ENCODE data around the gene CLIC5. TPM values are rescaled to one million over a fixed set of nuclear protein-coding genes. Genes with fewer than 3 reads are reported as not detected.

CLIC5 gene
- total RNA-seq, 1 donor from 2014 or later, result 134 TPM

GRCh38 chr6:45837541-45838200 is 178.0 kb downstream of the CLIC5 start:
- H3K36me3 ChIP-seq, result no peaks in the 10 kb centered on the region
- H3K9me3 ChIP-seq, result no peaks in the 10 kb centered on the region
- ATAC-seq (no peak), DNase-seq (no peak)
- H3K27me3 ChIP-seq (ENCODE audit: low read depth), result no peaks in the 10 kb centered on the region
- no peak overlapping the region for H3K27ac ChIP-seq
- no peak for TF ChIP-seq CTCF (IDR thresholded peaks at IDR 0.05)
- H3K4me3 ChIP-seq, result no peak overlapping the region
- no peaks in the 10 kb centered on the region for H3K4me1 ChIP-seq
- intact Hi-C loops (cut with DNase I), result no loop called here

DNA sequence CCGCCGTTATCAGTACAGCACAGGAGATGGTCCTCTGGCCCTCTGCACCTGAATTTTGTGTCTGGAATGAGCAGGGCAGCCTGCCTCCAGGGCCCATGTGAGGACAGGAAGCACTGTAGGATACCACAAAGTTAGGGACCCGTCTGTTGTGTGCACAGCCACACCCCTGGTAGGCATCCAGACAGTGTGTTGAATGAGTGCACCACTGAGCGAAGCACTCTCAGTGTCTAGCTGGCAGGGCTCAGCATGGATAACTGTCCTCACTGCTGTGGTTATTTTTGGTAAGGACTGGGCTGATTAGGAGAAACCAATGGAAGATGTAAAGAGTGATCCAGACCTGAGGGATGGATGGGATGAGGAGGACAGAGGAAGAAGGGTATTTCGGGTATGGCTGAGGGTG is 178.7 kb downstream of the CLIC5 start:
- ATAC-seq (no peak), DNase-seq (no peak)
- intact Hi-C loops (cut with DNase I), result no loop called here
- no peak overlapping the region for H3K27ac ChIP-seq
- no peaks in the 10 kb centered on the region for H3K36me3 ChIP-seq
- TF ChIP-seq CTCF (IDR thresholded peaks at IDR 0.05), result no peak
- H3K9me3 ChIP-seq, result no peaks in the 10 kb centered on the region
- H3K4me1 ChIP-seq, result no peaks in the 10 kb centered on the region
- H3K4me3 ChIP-seq, result no peak overlapping the region
- H3K27me3 ChIP-seq (ENCODE audit: low read depth), result no peaks in the 10 kb centered on the region

DNA sequence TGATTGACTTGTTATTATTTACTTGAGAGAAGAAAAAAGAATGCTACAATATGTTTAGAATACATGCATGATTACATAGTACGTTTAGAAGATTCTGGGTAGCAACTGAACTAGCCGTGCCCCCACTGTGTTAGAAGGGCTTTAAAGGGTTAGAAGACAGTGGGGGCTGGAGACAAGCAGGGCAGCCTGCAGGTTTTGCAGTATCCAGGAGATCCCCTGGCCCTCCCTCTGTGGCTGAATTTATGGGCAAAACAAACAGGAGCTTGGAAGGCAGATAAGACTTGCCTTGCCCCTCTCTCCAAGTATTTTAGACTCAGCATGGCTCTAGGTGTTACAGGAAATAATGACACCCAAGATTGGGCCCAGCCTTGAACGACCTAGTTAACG is 179.2 kb downstream of the CLIC5 start:
- H3K4me1 ChIP-seq, result no peaks in the 10 kb centered on the region
- H3K4me3 ChIP-seq, result no peak overlapping the region
- H3K27me3 ChIP-seq (ENCODE audit: low read depth), result no peaks in the 10 kb centered on the region
- no peak for TF ChIP-seq CTCF (IDR thresholded peaks at IDR 0.05)
- no peak for DNase-seq
- H3K36me3 ChIP-seq, result no peaks in the 10 kb centered on the region
- ATAC-seq, result no peak
- H3K27ac ChIP-seq, result no peak overlapping the region
- intact Hi-C loops (cut with DNase I), result no loop called here
- no peaks in the 10 kb centered on the region for H3K9me3 ChIP-seq

DNA sequence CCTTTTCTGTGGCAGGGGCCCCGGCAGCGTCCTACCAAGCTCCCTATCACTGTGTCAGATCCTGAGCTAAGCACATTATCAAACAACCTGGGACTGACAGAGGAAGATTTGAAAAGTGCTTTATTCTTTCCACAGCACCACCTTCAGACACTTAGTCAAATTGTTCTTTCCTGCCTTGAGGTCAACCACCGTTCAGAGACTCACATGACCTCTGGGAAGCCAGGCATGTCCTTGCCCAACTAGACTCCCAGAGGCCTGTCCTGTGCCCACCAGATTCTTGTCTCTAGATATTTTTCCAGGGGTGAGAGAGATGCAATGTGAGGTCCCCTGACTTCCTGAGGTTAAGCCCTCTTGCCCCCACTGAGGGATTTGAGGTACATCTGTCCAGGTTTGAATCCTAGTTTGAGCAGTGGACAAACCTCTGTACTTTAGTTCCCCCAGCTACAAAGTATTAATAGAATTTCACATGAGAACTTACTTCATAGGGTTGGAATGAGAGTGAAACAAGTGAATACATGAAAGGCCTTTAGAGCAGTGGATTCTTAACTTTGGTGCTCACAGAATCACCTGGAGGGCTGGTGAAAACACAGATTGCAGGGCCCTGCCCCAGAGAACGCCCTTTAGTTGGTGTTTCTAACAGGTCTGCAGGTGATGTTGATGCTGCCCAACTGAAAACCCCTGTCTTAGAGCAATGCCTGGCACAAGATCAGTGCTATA is 179.8 kb downstream of the CLIC5 start:
- Histone ChIP-seq H3K27ac (no peak overlapping the region), H3K4me3 (no peak overlapping the region), H3K9me3 (no peaks in the 10 kb centered on the region), H3K4me1 (no peaks in the 10 kb centered on the region), H3K27me3 (ENCODE audit: low read depth) (no peaks in the 10 kb centered on the region), H3K36me3 (no peaks in the 10 kb centered on the region)
- intact Hi-C loops (cut with DNase I), result no loop called here
- ATAC-seq (no peak), DNase-seq (no peak)
- TF ChIP-seq CTCF (IDR thresholded peaks at IDR 0.05), result no peak

GRCh38 chr6:45832063-45832462 is 183.6 kb downstream of the CLIC5 start:
- Histone ChIP-seq H3K4me1 (no peaks in the 10 kb centered on the region), H3K4me3 (no peak overlapping the region), H3K27me3 (ENCODE audit: low read depth) (no peaks in the 10 kb centered on the region), H3K36me3 (no peaks in the 10 kb centered on the region), H3K9me3 (no peaks in the 10 kb centered on the region), H3K27ac (no peak overlapping the region)
- TF ChIP-seq CTCF (IDR thresholded peaks at IDR 0.05), result no peak
- ATAC-seq (no peak), DNase-seq (no peak)
- intact Hi-C loops (cut with DNase I), result no loop called here

Other genes starting within 250 kb of the CLIC5 start
- 33.2 TPM for gene ENPP4, start 114.1 kb upstream of the CLIC5 start, total RNA-seq
- 11.4 TPM for gene ENPP5, start 155.1 kb upstream of the CLIC5 start, total RNA-seq